Ishikawa (cell line): Measurements from ENCODE around the gene NRCAM.

Experiments used
- CEBPB ChIP-seq: IDR thresholded peaks from 2 replicates; pipeline ENCODE4 v1.6.1; 2012
- CREB1 ChIP-seq: IDR thresholded peaks from 2 replicates; pipeline ENCODE4 v1.6.1; 2012; ENCODE audit warnings: low read depth
- EGR1 ChIP-seq: IDR thresholded peaks from 2 replicates; pipeline ENCODE4 v1.6.1; 2012
- EP300 ChIP-seq: IDR thresholded peaks from 2 replicates; pipeline ENCODE4 v1.6.1; 2012; ENCODE audit warnings: borderline replicate concordance
- FOXM1 ChIP-seq: IDR thresholded peaks from 2 replicates; pipeline ENCODE4 v1.6.1; 2012; ENCODE audit warnings: low read depth, borderline replicate concordance
- MAX ChIP-seq: IDR thresholded peaks from 2 replicates; pipeline ENCODE4 v1.6.1; 2012
- NFIC ChIP-seq: IDR thresholded peaks from 2 replicates; pipeline ENCODE4 v1.6.1; 2012
- RAD21 ChIP-seq: IDR thresholded peaks from 2 replicates; pipeline ENCODE4 v1.6.1; 2012; ENCODE audit warnings: low read depth
- TAF1 ChIP-seq: IDR thresholded peaks from 2 replicates; pipeline ENCODE4 v1.6.1; 2012; ENCODE audit warnings: low read depth, mild to moderate bottlenecking
- TCF12 ChIP-seq: IDR thresholded peaks from 2 replicates; pipeline ENCODE4 v1.6.1; 2012; ENCODE audit warnings: low read depth
- TEAD4 ChIP-seq: IDR thresholded peaks from 2 replicates; pipeline ENCODE4 v1.6.1; 2012
- USF1 ChIP-seq: IDR thresholded peaks from 2 replicates; pipeline ENCODE4 v1.6.1; 2012
- YY1 ChIP-seq: IDR thresholded peaks from 2 replicates; pipeline ENCODE4 v1.6.1; 2012; ENCODE audit warnings: low read depth
- ZBTB7A ChIP-seq: IDR thresholded peaks from 2 replicates; pipeline ENCODE4 v1.6.1; 2012; ENCODE audit warnings: low read depth
- TF ChIP-seq, protein P1 (sequence below): IDR thresholded peaks from 2 replicates; pipeline ENCODE4 v1.6.1; 2012; ENCODE audit warnings: low read depth, mild to moderate bottlenecking

The NRCAM gene

DNA sequence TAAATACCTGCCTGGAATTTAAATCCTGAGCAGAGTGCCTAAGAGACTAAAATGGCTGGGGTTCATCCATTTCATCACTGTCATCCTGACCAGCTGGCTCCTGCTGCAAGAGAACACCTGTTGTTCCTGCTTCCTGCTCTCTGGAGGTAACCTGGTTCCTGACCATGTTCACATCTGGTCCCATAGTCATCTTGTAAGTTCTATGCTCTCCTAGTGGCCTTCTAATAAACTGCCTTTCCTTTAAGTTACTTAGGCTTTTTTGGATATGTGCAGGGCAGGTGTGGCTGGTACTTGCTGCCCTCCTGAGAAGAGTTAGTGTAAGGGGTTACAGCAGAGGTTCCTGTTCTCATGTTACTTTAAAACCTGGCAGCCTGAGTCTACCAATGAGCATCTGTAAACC lies 80.0 kb downstream of the NRCAM start:
- no peak for TF ChIP-seq TCF12
- no peak for TF ChIP-seq NFIC
- no peak for TF ChIP-seq ZBTB7A
- TF ChIP-seq EP300, result no peak
- no peak for TF ChIP-seq YY1
- TF ChIP-seq USF1, result no peak
- TF ChIP-seq TEAD4, result no peak
- no peak for TF ChIP-seq MAX
- no peak for TF ChIP-seq CEBPB
- TF ChIP-seq FOXM1, result no peak
- no peak for TF ChIP-seq CREB1
- no peak for TF ChIP-seq EGR1
- TF ChIP-seq, protein P1, sequence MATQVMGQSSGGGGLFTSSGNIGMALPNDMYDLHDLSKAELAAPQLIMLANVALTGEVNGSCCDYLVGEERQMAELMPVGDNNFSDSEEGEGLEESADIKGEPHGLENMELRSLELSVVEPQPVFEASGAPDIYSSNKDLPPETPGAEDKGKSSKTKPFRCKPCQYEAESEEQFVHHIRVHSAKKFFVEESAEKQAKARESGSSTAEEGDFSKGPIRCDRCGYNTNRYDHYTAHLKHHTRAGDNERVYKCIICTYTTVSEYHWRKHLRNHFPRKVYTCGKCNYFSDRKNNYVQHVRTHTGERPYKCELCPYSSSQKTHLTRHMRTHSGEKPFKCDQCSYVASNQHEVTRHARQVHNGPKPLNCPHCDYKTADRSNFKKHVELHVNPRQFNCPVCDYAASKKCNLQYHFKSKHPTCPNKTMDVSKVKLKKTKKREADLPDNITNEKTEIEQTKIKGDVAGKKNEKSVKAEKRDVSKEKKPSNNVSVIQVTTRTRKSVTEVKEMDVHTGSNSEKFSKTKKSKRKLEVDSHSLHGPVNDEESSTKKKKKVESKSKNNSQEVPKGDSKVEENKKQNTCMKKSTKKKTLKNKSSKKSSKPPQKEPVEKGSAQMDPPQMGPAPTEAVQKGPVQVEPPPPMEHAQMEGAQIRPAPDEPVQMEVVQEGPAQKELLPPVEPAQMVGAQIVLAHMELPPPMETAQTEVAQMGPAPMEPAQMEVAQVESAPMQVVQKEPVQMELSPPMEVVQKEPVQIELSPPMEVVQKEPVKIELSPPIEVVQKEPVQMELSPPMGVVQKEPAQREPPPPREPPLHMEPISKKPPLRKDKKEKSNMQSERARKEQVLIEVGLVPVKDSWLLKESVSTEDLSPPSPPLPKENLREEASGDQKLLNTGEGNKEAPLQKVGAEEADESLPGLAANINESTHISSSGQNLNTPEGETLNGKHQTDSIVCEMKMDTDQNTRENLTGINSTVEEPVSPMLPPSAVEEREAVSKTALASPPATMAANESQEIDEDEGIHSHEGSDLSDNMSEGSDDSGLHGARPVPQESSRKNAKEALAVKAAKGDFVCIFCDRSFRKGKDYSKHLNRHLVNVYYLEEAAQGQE, result no peak
- no peak for TF ChIP-seq RAD21
- TF ChIP-seq TAF1, result no peak

GRCh38 chr7:108375668-108376067 lies 80.6 kb downstream of the NRCAM start:
- TF ChIP-seq YY1, result no peak
- no peak for TF ChIP-seq CREB1

GRCh38 chr7:108374899-108375298 lies 81.3 kb downstream of the NRCAM start:
- TF ChIP-seq RAD21 (no peak), EGR1 (no peak), MAX (no peak)
- TF ChIP-seq, protein P1, result no peak

GRCh38 chr7:108372618-108373017 lies 83.6 kb downstream of the NRCAM start:
- TF ChIP-seq, protein P1, result no peak
- TF ChIP-seq YY1 (no peak), ZBTB7A (no peak), RAD21 (no peak), TEAD4 (no peak)

DNA sequence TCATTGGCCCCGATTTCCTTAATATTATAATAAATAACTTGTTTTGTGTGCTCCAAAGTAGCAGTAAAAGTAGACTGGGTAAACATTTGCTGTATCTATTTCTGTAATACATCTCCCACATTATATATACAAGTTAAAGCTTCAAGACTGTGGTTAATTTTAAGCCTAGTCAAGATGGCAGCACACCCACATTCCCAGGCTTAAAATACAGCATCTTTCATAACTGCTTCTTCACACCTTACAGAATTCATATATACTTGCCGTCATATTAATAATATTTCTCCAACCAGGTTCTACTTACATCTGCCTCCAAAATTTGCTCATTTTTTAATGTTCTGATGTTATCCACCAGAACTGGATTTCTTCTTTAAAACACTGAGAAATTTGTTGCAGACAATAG lies 85.6 kb downstream of the NRCAM start:
- TF ChIP-seq CREB1 (no peak), NFIC (no peak), USF1 (no peak), EP300 (no peak), YY1 (no peak), CEBPB (no peak), EGR1 (no peak), FOXM1 (no peak), TAF1 (no peak), ZBTB7A (no peak)

GRCh38 chr7:108368466-108368865 lies 87.8 kb downstream of the NRCAM start:
- TF ChIP-seq USF1 (no peak), EP300 (no peak), CREB1 (no peak), RAD21 (no peak), EGR1 (no peak), CEBPB (no peak), TEAD4 (no peak), YY1 (no peak), FOXM1 (no peak), TCF12 (no peak), NFIC (no peak)
